Measurements from ENCODE around the gene FAM184A.

- TF ChIP-seq CTCF (conservative IDR thresholded peaks at IDR 0.05; ENCODE audit: low read length) = no peak
- TF ChIP-seq EZH2phosphoT487 (IDR thresholded peaks at IDR 0.05; ENCODE audit: borderline replicate concordance, low read depth, low read length) = no peak
Measured at GRCh38 chr6:119126826-119127225, 48.4 kb upstream of the FAM184A start.

Data from OCI-LY7 (cell line).